Ammon's horn (tissue), 1 donor: Measurements from ENCODE around the gene DNAJC4.
A peak's percentile ranks its signal among the peaks of the same experiment; 100 is the strongest.
"Not testable (repeated sequence)": the region's sequence is repeated elsewhere in the genome, so short reads cannot be mapped to it uniquely, and the experiment has no call there.

ENCODE experiments used
- DNase-seq: peaks from one replicate; pipeline ENCODE4 v3.0.0-alpha.2; 2016; ENCODE audit warnings: low spot score

DNAJC4 gene

GRCh38 chr11:64245401-64245796 lies 15.1 kb downstream of the DNAJC4 start:
- DNase-seq: no peak

GRCh38 chr11:64245797-64246620 lies 15.7 kb downstream of the DNAJC4 start:
- no peak for DNase-seq

GRCh38 chr11:64246621-64246870 lies 16.2 kb downstream of the DNAJC4 start:
- DNase-seq: not testable (repeated sequence)

DNA sequence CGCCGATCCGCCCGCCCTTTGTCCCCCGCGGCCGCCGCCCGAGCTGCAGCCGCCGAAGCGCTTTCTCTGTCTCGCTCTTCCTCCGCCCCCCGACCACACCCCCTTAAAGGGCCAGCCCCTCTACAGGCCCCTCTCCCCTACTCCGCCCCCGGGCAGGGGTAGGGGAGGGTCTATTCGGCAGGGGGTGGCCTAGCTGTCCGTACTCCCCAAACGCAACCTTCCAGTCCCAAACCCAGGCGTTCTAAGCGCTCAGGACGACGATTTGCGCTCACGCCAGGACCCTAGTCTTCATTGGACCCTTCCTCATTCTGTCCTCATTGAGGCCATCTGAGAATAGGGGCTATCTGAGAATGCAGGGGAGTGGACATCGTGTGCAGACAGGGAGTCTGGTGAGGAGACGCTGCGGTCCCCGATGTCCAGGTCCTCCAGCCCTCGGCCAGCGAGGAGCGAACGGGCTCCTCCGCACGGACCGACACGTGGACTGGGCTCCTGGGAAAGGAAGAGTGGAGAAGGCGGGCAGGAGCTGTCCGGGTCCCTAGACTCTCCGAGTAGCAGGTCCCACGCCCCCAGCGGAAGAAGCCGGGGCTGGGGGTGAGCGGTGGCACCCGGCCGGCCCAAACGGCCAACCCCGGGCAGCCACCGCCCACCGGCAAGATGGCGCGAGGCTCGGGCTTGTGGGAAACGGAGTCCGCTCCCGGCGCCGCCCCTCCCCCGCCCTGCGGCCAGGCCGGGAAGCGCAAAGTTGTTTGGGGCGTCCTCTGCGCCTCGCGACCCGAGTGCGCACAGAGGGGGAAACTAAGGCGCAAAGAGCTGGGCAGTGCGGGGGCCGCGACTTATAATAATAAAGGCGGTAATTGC lies 16.8 kb downstream of the DNAJC4 start, which contains the start of gene PPP1R14B:
PPP1R14B (minus strand) TSS at position 73 of the 858 bp plus-strand sequence. CDS start 270 bp downstream, outside the sequence.
- peak; percentile 88 for DNase-seq

DNA sequence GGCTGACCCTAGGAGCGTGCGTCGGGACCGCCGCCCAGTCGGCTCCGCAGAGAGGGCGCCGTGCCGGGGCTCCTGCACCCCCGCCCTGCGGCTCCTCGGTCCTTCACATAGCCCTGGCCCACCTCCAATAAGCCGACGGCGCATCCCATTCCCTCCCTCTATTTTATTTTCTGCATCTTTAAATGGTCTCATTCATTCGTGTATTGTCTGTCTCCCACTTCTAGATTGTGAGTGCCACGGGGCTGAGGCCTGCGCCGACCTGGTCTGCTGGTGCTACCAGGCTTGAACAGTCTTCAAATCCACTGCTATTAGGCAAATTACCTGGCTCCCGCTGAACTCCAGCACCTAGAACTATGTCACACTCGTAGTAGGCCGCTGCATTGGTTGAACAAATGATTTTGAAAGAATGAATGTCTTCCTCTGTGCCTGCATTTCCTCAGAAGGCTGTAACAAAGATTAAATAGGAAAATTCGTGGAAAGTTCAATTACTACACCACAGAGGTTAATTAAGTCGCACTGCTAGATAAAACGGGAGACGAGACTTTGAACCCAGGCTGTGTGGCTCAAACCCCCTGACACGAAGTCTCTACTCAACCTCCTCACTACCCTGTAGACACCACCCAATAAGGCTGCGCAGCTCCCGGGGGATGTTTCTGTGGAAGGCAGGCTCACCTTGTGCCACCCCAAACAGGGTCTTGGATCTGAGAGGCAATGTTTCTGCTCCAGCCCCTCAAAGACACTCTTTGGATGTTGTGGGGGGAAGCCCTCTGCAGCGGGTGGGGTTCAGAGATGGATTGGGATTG lies 17.6 kb downstream of the DNAJC4 start:
- DNase-seq: no peak

- no peak for DNase-seq
Measured at GRCh38 chr11:64248578-64248977, 18.2 kb downstream of the DNAJC4 start.

DNA sequence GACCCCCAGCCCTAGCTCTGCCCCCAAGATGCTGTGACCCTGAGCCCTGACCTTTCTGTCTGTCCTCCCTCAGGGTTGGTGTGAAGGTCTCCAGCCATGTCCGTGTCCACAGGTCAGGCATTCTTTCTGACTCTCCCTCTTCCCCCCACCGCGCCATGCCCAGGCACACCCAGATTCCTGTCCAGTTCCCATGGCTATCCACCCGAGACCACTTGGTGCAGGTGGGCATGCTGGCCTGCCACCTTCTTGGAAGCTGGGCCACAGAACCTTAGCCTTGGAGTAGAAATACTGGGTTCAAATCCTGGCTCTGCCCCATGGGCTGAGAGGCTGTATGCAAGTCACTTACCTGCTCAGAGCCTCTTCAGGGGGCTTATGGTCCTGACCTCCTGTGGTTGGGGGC lies 18.7 kb downstream of the DNAJC4 start:
- DNase-seq: no peak

- DNase-seq: no peak
Measured at GRCh38 chr11:64249563-64250414, 19.4 kb downstream of the DNAJC4 start.

DNA sequence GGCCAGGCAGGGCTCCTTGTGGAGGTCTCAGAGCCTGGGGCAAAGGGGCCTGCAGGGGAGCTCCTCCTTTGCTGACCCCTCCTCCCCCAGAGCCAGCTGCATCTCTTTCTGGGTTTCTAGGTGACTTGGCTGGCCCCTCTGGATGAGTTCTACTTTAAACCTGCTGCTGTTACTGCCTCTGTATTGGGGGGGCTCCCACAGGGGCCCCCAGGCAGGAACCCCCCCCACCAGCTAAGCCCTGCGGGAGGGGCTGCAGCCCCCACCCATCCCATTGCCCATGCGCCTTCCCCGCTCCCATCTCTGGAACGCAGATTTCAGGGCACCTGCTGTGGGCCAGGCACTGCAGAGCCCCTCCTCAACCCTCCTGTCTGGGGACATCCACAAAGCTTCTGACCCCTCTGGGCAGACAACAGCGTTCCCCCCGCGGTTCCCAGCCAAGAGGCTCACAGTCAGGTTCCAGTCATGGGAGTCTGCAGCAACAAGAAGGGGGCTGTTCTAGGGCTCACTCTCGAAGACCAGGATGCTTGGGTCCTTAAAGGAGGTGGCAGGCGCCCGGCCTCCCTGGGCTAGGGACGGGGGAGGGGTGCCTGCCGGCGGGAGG lies 20.2 kb downstream of the DNAJC4 start:
- DNase-seq: no peak

DNA sequence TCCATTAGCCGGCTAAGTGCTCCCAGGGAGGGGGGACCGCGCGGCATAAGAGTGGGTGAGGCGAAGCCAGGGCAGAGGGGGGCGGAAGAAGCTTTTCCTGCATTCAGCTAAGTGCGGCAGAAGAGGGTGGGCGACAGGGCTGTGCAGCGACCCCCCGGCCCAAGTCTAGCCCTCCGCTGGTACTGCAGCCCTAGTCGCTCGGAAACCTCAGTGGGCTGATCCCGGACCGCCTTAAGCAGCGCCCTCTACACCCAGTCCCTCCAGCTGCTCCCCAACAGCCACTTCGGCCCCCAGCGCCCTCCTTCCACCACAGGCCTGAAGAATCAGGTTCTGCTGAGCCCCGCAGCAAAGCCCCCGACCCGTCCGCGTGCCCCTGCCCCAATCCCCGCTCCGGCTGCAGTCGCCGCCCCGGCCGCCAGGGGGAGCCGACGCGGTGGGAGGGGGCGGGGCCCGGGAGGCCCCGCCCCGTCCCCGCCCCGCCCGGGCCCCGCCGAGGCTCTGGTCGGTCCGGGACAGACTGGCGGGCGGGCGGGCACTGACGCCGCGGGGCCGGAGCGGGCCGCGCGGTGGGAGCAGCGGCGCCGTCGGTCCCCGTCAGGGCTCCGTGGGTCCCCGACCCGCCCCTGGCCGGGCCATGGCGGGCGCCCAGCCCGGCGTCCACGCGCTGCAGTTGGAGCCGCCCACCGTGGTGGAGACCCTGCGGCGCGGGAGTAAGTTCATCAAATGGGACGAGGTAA lies 20.8 kb downstream of the DNAJC4 start, which contains the start of gene PLCB3:
PLCB3 (plus strand) TSS at position 515 of the 737 bp plus-strand sequence; CDS start at position 635, 120 bp downstream.
- DNase-seq: peak; percentile 38

DNA sequence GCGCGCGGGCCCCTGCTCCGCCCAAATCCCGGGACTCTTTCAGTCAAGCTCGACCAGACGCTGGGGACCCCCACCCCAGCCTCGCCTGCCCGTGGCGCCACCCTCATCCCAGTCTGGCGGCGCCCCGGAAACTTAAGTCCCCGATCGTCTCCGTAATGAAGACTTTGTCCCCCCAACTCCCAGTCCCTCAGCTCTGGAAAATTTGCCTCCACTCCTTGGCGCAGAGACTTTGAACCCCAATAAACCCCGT lies 21.3 kb downstream of the DNAJC4 start:
- no peak for DNase-seq

- peak; percentile 34 for DNase-seq
Measured at GRCh38 chr11:64252003-64252872, 21.9 kb downstream of the DNAJC4 start.

- no peak for DNase-seq
Measured at GRCh38 chr11:64253043-64253442, 22.7 kb downstream of the DNAJC4 start.

GRCh38 chr11:64253481-64253880 lies 23.1 kb downstream of the DNAJC4 start:
- peak; percentile 64 for DNase-seq

GRCh38 chr11:64254326-64254725 lies 24.0 kb downstream of the DNAJC4 start:
- no peak for DNase-seq

- no peak for DNase-seq
Measured at GRCh38 chr11:64255135-64256128, 25.1 kb downstream of the DNAJC4 start.

DNA sequence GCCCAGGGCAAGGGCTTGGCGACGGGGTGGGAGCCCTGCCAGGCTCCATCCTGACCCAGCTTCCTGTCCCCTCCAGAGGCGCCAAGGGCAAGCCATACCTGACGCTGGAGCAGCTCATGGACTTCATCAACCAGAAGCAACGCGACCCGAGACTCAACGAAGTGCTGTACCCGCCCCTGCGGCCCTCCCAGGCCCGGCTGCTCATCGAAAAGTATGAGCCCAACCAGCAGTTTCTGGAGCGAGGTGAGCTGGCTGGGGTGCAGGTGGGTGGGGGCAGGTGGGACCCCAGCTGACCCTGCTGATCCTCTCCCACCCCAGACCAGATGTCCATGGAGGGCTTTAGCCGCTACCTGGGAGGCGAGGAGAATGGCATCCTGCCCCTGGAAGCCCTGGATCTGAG lies 26.0 kb downstream of the DNAJC4 start:
- DNase-seq: no peak

DNA sequence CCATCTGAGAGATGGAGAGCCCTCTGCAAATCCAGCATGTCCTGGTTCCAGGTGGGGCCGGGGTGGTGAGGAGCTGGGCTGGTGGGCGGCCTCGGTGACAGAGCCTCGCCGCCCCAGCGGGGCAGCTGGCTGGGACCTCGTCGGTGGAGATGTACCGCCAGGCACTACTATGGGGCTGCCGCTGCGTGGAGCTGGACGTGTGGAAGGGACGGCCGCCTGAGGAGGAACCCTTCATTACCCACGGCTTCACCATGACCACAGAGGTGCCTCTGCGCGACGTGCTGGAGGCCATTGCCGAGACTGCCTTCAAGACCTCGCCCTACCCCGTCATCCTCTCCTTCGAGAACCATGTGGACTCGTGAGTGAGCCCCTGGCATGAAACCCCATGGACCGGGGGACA lies 28.0 kb downstream of the DNAJC4 start:
- DNase-seq: no peak
